Spinal cord (tissue), 10 donors: Measurements from ENCODE around the gene KCNN1. TPM values are rescaled to one million over a fixed set of nuclear protein-coding genes. Genes with fewer than 3 reads are reported as not detected.

Experiments used
- DNase-seq, 6 donors: peaks; one replicate each; pipeline versions ENCODE4 v3.0.0 to v3.0.0-alpha.2; 2013 to 2015; ENCODE audit warnings: low spot score in 6 of 6, low read depth in 4 of 6
- H3K27ac ChIP-seq: one replicate; pipeline ENCODE4 v1.5.1; 2013; ENCODE audit warnings: low read depth, low read length, control low read depth
- H3K27me3 ChIP-seq: one replicate; pipeline ENCODE4 v1.6.1; 2013; ENCODE audit warnings: low read length; ENCODE audit not compliant: control insufficient read depth, insufficient read depth
- H3K36me3 ChIP-seq: one replicate; pipeline ENCODE4 v1.6.1; 2013; ENCODE audit warnings: low read length; ENCODE audit not compliant: control insufficient read depth, insufficient read depth
- H3K4me1 ChIP-seq: one replicate; pipeline ENCODE4 v1.6.1; 2013; ENCODE audit warnings: low read length; ENCODE audit not compliant: control insufficient read depth, insufficient read depth
- H3K4me3 ChIP-seq: one replicate; pipeline ENCODE4 v1.5.1; 2013; ENCODE audit warnings: low read depth, low read length, control low read depth
- H3K9me3 ChIP-seq: one replicate; pipeline ENCODE4 v1.6.1; 2013; ENCODE audit warnings: low read length; ENCODE audit not compliant: control insufficient read depth, insufficient read depth
- WGBS: methylation state at CpG from one replicate; pipeline ENCODE4 v1.1.5; 2013; ENCODE audit warnings: missing lambda C conversion rate; ENCODE audit not compliant: insufficient coverage; 5-methylcytosine and 5-hydroxymethylcytosine counted together
- polyA plus RNA-seq, 2 donors: library from polyadenylated mRNA; unstranded; fragments of 120-200 nt; gene quantifications; one replicate each; pipeline ENCODE4 v1.2.1, GENCODE V29; 2013; ENCODE audit not compliant: insufficient read length in 2 of 2
- total RNA-seq, 2 donors: library from RNA; depleted of rRNA in 1 of 2; stranded (reverse); fragments of 120-200 nt in 1 of 2; fragments of >200 nt in 1 of 2; gene quantifications; one replicate each; pipeline versions ENCODE4 v1.2.3 to v1.2.4, GENCODE V29; 2013 to 2014
- donor health status: healthy.

Gene KCNN1
- total and polyA plus RNA-seq, 4 donors, result 7.3 to 45.1 (median 27.1) TPM

DNA sequence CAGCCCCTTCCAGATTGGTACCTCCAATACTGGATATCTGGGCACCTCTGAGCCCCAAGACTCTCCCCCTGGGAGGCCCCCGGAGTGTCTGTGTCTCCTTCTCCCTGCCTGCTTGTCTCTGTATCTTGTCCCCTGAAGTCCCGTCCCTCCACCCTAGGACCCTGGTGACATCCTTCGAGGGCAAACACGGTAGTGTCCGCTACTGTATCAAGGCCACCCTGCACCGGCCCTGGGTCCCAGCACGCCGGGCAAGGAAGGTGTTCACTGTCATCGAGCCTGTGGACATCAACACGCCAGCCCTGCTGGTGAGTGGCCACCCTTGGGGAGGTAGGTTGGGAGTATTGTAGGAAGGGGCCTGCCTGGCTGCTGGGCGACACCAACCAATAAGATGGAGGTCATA lies 41.9 kb downstream of the KCNN1 start:
- no peak overlapping the region for H3K27ac ChIP-seq
- DNase-seq, result no peak
- 97% methylated on average over 11 of the region's 11 CpGs for WGBS

DNA sequence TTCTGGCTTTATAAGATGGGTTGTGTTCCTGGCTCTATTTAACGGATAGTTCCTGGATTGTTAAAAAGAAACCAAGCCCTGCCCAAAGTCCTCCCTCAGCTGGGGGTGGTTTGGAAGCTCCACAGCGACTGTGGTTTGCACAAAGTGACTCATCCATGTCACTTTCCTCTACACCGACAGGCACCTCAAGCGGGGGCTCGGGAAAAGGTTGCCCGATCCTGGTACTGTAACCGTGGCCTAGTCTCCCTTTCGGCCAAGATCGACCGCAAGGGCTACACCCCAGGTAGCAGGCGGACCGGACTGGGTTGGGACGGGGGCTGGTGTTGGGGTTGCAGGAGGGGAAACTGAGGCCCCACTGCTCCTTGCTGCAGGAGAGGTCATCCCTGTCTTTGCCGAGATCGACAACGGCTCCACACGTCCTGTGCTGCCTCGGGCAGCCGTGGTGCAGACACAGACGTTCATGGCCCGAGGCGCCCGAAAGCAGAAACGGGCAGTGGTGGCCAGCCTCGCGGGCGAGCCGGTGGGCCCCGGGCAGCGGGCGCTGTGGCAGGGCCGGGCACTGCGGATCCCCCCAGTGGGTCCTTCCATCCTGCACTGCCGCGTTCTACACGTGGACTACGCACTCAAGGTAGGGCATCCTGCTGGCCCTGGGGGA lies 42.6 kb downstream of the KCNN1 start:
- 94% methylated on average over 36 of the region's 37 CpGs for WGBS
- H3K27me3 ChIP-seq, result no peaks in the 10 kb centered on the region
- H3K27ac ChIP-seq, result no peak overlapping the region
- H3K4me1 ChIP-seq, result peaks cover 25% of the 10 kb centered on the region
- H3K36me3 ChIP-seq, result peaks cover 14% of the 10 kb centered on the region
- H3K4me3 ChIP-seq, result no peak overlapping the region
- no peaks in the 10 kb centered on the region for H3K9me3 ChIP-seq
- DNase-seq, result no peak

More for the DNA sequence above, 41.9 kb downstream of the KCNN1 start:
- no peaks in the 10 kb centered on the region for H3K9me3 ChIP-seq
- H3K4me3 ChIP-seq, result no peak overlapping the region
- peaks cover 14% of the 10 kb centered on the region for H3K36me3 ChIP-seq
- H3K27me3 ChIP-seq, result no peaks in the 10 kb centered on the region
- peaks cover 25% of the 10 kb centered on the region for H3K4me1 ChIP-seq

DNA sequence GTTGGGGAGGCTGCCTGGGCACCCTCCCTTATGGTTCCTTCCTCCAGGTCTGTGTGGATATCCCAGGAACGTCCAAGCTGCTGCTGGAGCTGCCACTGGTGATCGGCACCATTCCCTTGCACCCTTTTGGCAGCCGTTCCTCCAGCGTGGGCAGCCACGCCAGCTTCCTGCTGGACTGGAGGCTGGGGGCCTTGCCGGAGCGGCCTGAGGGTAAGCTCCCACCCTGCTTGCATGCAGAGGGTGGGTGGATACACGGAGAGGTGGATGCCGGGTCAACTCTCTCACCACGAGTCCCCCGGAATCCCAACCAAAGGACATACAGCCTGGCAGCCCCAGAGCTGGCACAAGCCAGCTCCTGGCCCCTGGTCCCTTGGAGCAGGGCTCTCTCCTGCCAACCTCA lies 43.2 kb downstream of the KCNN1 start:
- no peaks in the 10 kb centered on the region for H3K9me3 ChIP-seq
- no peak overlapping the region for H3K4me3 ChIP-seq
- no peaks in the 10 kb centered on the region for H3K27me3 ChIP-seq
- no peak overlapping the region for H3K27ac ChIP-seq
- no peak for DNase-seq
- peaks cover 25% of the 10 kb centered on the region for H3K4me1 ChIP-seq
- peaks cover 14% of the 10 kb centered on the region for H3K36me3 ChIP-seq
- 85% methylated on average over 8 of the region's 11 CpGs for WGBS

DNA sequence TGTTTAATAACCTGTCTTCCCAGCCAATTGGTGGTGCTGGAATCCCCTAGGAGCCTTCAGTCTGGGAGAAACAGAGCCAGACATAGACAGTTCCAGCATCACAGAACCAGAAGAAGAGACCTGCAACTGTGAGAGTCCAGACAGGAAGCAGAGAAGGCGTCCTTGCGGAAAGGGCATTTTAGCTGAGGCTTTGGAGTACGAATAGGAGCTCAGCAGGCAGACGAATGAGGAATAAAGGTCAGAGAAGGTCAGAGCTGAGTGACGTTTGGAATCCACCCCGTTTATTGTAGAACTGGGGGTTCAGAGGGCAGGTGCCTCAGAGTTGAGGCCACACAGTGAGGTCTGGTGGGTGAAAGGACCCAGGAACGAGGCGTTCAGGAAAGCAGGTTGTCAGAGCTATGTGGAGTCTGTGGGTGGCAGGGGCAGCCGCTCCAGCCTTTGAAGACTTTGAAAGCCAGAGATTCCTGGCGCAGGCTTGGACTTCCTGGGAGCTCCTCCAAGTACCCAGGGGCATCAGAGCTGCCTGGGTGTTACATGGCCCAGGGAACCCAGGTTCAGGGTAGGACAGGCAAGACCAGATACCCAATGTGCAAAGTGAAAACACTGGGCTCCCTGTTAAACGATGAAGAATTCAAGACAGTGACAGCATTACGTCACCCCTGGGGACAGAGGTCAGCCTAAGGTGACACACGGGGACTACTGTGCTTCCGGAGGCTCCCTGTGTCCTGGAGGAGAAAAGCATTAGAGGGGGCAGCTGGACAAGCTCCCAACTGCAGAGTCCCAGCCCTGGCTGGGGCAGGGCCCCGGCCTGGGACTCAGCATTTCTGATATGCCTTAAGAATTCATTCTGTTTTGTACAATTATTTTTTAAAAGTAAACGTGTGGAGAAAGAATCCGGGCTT lies 46.6 kb downstream of the KCNN1 start:
- H3K36me3 ChIP-seq, result peaks cover 14% of the 10 kb centered on the region
- no peaks in the 10 kb centered on the region for H3K9me3 ChIP-seq
- H3K4me1 ChIP-seq, result peaks cover 6% of the 10 kb centered on the region
- H3K4me3 ChIP-seq, result no peak overlapping the region
- 63% methylated on average over 16 of the region's 17 CpGs for WGBS
- peaks cover 2% of the 10 kb centered on the region for H3K27me3 ChIP-seq
- H3K27ac ChIP-seq, result no peak overlapping the region
- no peak for DNase-seq

DNA sequence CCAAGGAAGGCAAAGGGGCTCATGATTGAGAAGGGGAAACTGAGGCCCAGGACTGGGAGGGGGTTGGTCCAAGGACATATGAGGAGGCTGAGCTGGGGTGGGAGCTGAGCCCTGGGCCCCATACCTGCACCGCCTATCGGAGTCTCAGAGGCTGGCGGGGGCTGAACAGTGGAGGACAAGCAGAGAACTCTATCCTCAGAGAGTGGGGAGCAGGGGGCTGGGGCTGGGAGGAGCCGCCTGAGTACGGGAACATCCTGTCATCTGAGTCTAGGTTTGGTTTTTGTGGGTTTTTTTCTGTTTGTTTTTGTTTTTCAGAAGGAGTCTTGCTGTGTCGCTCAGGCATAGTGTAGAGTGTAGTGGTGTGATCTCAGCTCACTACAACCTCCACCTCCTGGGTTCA lies 47.3 kb downstream of the KCNN1 start:
- Histone ChIP-seq H3K4me1 (no peaks in the 10 kb centered on the region), H3K4me3 (no peak overlapping the region), H3K27ac (no peak overlapping the region), H3K9me3 (no peaks in the 10 kb centered on the region), H3K27me3 (peaks cover 2% of the 10 kb centered on the region), H3K36me3 (peaks cover 14% of the 10 kb centered on the region)
- 100% methylated on average over 3 of the region's 6 CpGs for WGBS
- DNase-seq, result no peak

DNA sequence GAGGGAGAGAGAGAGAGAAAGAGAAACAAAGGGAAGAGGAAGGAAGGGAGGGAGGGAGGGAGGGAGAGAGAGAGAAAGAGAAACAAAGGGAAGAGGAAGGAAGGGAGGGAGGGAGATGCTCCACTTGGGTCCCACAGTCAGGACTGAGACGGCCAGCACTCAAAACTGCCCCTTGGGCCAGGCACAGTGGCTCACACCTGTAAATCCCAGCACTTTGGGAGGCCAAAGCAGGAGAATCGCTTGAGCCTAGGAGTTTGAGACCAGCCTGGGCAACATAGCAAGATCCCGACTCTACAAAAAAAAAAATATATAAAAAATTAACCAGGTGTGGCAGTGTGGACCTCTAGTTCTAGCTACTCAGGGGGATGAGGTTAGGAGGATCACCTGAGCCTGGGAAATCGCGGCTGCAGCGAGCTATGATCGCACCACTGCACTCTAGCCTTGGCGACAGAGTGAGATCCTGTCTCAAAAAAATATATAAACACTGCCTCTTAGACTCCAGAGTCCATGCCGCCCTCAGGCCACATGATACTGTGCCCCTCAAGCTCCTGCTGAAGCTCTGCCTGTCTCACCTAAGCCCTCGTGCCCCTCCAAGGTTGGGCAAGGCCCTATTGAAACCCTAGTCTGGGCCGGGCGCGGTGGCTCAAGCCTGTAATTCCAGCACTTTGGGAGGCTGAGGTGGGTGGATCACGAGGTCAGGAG lies 49.5 kb downstream of the KCNN1 start:
- 92% methylated on average over 12 of the region's 14 CpGs for WGBS
- DNase-seq, result no peak
- H3K36me3 ChIP-seq, result no peaks in the 10 kb centered on the region
- peaks cover 13% of the 10 kb centered on the region for H3K4me1 ChIP-seq
- no peaks in the 10 kb centered on the region for H3K9me3 ChIP-seq
- peaks cover 2% of the 10 kb centered on the region for H3K27me3 ChIP-seq
- H3K27ac ChIP-seq, result no peak overlapping the region
- H3K4me3 ChIP-seq, result no peak overlapping the region

DNA sequence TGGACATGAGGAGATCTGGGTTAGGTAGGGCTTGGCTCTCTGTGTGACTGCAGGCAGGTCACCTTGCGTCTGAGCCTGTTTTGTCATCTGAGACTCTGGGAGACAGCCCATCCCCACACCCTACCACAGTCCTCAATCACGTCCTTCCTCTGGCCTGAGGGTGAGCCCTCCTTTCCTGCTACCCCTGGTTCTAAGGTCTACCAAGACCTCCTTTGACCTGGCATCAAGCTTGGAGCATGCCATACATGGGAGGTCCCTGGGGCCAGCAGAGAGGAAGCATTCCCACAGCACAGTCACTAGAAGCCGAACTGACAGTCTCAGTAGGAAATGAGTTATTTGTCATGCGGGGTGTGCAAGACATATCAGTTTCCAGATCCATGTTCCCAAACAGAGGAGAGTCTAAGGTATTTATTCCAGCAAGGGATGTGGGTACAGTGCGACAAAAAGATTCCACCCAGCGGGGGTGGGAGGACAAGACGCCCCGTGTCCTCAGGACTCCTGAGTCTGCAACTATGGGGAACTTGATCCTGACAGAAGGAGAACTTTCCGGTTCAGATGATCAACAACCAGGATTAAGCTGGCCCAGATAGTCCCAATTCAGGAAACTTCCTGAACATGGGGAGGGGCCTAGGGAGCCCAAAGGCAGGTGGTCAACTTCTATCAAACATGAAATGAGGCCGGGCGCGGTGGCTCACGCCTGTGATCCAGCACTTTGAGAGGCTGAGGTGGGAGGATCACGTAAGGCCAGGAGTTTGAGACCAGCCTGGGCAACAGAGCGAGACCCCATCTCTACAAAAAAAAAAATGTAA lies 50.6 kb downstream of the KCNN1 start:
- H3K36me3 ChIP-seq, result no peaks in the 10 kb centered on the region
- no peaks in the 10 kb centered on the region for H3K9me3 ChIP-seq
- no peak for DNase-seq
- H3K4me1 ChIP-seq, result peaks cover 21% of the 10 kb centered on the region
- H3K27me3 ChIP-seq, result peaks cover 2% of the 10 kb centered on the region
- WGBS, result 87% methylated on average over 10 of the region's 15 CpGs
- no peak overlapping the region for H3K4me3 ChIP-seq
- no peak overlapping the region for H3K27ac ChIP-seq

DNA sequence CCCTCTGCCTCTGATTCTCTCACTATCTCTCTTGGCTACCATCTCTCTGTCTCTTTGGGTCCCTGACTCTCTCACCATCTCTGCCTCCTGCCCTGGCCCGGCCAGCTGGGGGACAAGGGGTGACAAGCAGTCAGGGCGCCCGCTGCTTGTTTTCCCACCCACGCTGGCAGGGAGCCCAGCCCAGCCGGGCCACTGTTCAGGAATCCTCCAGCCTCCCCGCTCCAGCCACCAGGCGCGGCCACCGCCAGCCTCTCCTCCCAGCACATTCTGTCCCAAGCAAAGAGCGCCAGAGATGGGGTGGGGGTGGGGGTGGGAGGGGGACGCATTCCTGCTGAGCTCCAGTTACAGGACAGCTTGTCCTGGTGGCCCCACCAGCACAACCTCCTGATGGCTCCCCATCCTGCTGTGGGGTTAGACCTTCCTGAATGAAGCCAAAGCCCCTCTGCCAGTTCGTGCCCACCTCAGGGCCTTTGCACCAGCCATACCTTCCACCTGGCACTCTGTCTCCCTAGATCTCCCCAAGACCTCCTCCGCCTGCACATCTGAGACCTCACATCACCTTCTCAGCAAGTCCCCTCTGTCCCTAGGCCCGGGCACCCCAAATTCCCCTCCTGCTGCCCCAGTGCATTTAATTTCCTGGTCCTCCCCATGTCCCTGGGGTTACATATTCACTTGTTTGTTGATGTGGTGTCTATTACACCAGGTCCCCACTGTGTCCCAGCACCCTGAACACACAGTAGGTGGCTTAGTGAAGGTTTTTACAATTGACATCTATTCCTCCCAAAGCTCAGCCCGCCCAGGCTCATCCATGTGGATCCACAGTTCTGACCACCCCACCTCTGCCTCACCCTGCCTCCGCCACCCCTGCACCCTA lies 53.5 kb downstream of the KCNN1 start:
- peaks cover 1% of the 10 kb centered on the region for H3K27me3 ChIP-seq
- DNase-seq, result peak in 2 of 6 donors; percentile 12 to 56
- H3K9me3 ChIP-seq, result no peaks in the 10 kb centered on the region
- H3K36me3 ChIP-seq, result no peaks in the 10 kb centered on the region
- 81% methylated on average over 5 of the region's 16 CpGs for WGBS
- peaks cover 27% of the 10 kb centered on the region for H3K4me1 ChIP-seq
- no peak overlapping the region for H3K4me3 ChIP-seq
- H3K27ac ChIP-seq, result no peak overlapping the region
